A204.1 (cell line): ENCODE measurements around the gene CEND1.
"Not testable (repeated sequence)": the region's sequence is repeated elsewhere in the genome, so short reads cannot be mapped to it uniquely, and the experiment has no call there.

ENCODE experiments used
- FAIRE-seq: peaks from 2 replicates; lab custom pipeline; 2012; peaks lifted over from hg19 to GRCh38; lab: Jason Lieb, UNC

The CEND1 gene

GRCh38 chr11:763073-763463, 26.8 kb downstream of the CEND1 start:
- no peak for FAIRE-seq

- FAIRE-seq = no peak
Measured at GRCh38 chr11:762421-763072, 27.3 kb downstream of the CEND1 start.

- no peak for FAIRE-seq
Measured at GRCh38 chr11:761526-762108, 28.3 kb downstream of the CEND1 start.

GRCh38 chr11:760236-760635, 29.7 kb downstream of the CEND1 start:
- no peak for FAIRE-seq

GRCh38 chr11:749731-750130, 40.2 kb downstream of the CEND1 start:
- FAIRE-seq = no peak

- no peak for FAIRE-seq
Measured at GRCh38 chr11:748007-748359, 41.9 kb downstream of the CEND1 start.

GRCh38 chr11:747158-748006, 42.5 kb downstream of the CEND1 start, which contains the start of gene TALDO1:
Gene TALDO1 (plus strand): TSS chr11:747464. CDS start chr11:747482, 18 bp downstream.
- no peak for FAIRE-seq

GRCh38 chr11:746289-747157, 43.4 kb downstream of the CEND1 start:
- FAIRE-seq = no peak

GRCh38 chr11:745428-745827, 44.5 kb downstream of the CEND1 start:
- FAIRE-seq = no peak

- no peak for FAIRE-seq
Measured at GRCh38 chr11:742571-743201, 47.2 kb downstream of the CEND1 start.

- FAIRE-seq = no peak
Measured at GRCh38 chr11:742156-742546, 47.7 kb downstream of the CEND1 start.

GRCh38 chr11:737899-738298, 52.0 kb downstream of the CEND1 start:
- FAIRE-seq = not testable (repeated sequence)

GRCh38 chr11:737366-737765, 52.5 kb downstream of the CEND1 start:
- no peak for FAIRE-seq
